Liver (tissue), 9 donors: ENCODE results near the gene ACADM. TPM values are rescaled to one million over a fixed set of nuclear protein-coding genes. Genes with fewer than 3 reads are reported as not detected.

ENCODE experiments used
- DNase-seq: peaks from one replicate; pipeline ENCODE4 v3.0.0-alpha.2; 2017; ENCODE audit warnings: low spot score
- H3K27ac ChIP-seq, 2 donors: one replicate each; pipeline ENCODE4 v1.7.0; 2013; ENCODE audit warnings: inconsistent platforms in 2 of 2, low read length in 2 of 2, control low read depth in 1 of 2, low read depth in 1 of 2, mild to moderate bottlenecking in 1 of 2
- H3K27me3 ChIP-seq, 4 donors: one replicate each; pipeline versions ENCODE4 v1.6.1 to v1.7.0; 2013; ENCODE audit warnings: low read length in 3 of 4, inconsistent platforms in 1 of 4, mild to moderate bottlenecking in 1 of 4, moderate library complexity in 1 of 4; ENCODE audit not compliant: control insufficient read depth in 4 of 4, insufficient read depth in 4 of 4
- H3K36me3 ChIP-seq, 4 donors: one replicate each; pipeline versions ENCODE4 v1.6.1 to v1.7.0; 2013; ENCODE audit warnings: low read length in 3 of 4, mild to moderate bottlenecking in 3 of 4, low read depth in 1 of 4, moderate library complexity in 1 of 4; ENCODE audit not compliant: control insufficient read depth in 4 of 4, insufficient read depth in 3 of 4
- H3K4me1 ChIP-seq, 4 donors: one replicate each; pipeline versions ENCODE4 v1.6.1 to v1.7.0; 2013; ENCODE audit warnings: low read length in 3 of 4, mild to moderate bottlenecking in 3 of 4, moderate library complexity in 1 of 4; ENCODE audit not compliant: control insufficient read depth in 4 of 4, insufficient read depth in 4 of 4
- H3K4me3 ChIP-seq, 3 donors: one replicate each; pipeline versions ENCODE4 v1.6.1 to v1.7.0; 2013; ENCODE audit warnings: low read length in 3 of 3, control low read depth in 1 of 3, low read depth in 1 of 3, mild to moderate bottlenecking in 1 of 3
- H3K9ac ChIP-seq, 2 donors: one replicate each; pipeline ENCODE4 v1.7.0; 2013; ENCODE audit warnings: low read length in 2 of 2, mild to moderate bottlenecking in 2 of 2, moderate library complexity in 2 of 2, control low read depth in 1 of 2, low read depth in 1 of 2
- H3K9me3 ChIP-seq, 4 donors: one replicate each; pipeline versions ENCODE4 v1.6.1 to v1.7.0; 2013; ENCODE audit warnings: low read length in 3 of 4; ENCODE audit not compliant: control insufficient read depth in 4 of 4
- ATF3 ChIP-seq: IDR thresholded peaks from 2 replicates; pipeline ENCODE4 v1.6.1; 2016; ENCODE audit warnings: antibody characterized with exemption
- EGR1 ChIP-seq, 2 donors: IDR thresholded peaks; 2 replicates each; pipeline ENCODE4 v1.6.1; 2016 to 2018; ENCODE audit warnings: antibody characterized with exemption in 2 of 2, low read depth in 2 of 2
- FOXA2 ChIP-seq: IDR thresholded peaks from 2 replicates; pipeline ENCODE4 v1.6.1; 2016; ENCODE audit warnings: antibody characterized with exemption
- GABPA ChIP-seq, 2 donors: IDR thresholded peaks in 1 of 2; conservative IDR thresholded peaks in 1 of 2; 2 replicates each; pipeline ENCODE4 v1.6.1; 2016; ENCODE audit warnings: antibody characterized with exemption in 2 of 2, mild to moderate bottlenecking in 1 of 2, moderate library complexity in 1 of 2
- HNF4A ChIP-seq, 2 donors: conservative IDR thresholded peaks; 2 replicates each; pipeline ENCODE4 v1.6.1; 2016; ENCODE audit warnings: antibody characterized with exemption in 2 of 2, mild to moderate bottlenecking in 2 of 2
- HNF4G ChIP-seq: IDR thresholded peaks from 2 replicates; pipeline ENCODE4 v1.6.1; 2016; ENCODE audit warnings: antibody characterized with exemption
- JUND ChIP-seq, 2 donors: IDR thresholded peaks; 2 replicates each; pipeline ENCODE4 v1.6.1; 2016; ENCODE audit warnings: antibody characterized with exemption in 2 of 2
- MAX ChIP-seq: IDR thresholded peaks from 2 replicates; pipeline ENCODE4 v1.6.1; 2016; ENCODE audit warnings: antibody characterized with exemption
- NR2F2 ChIP-seq: IDR thresholded peaks from 2 replicates; pipeline ENCODE4 v1.6.1; 2016; ENCODE audit warnings: antibody characterized with exemption
- RAD21 ChIP-seq, 2 donors: IDR thresholded peaks; 2 replicates each; pipeline ENCODE4 v1.6.1; 2016; ENCODE audit warnings: antibody characterized with exemption in 2 of 2, mild to moderate bottlenecking in 2 of 2
- REST ChIP-seq: IDR thresholded peaks from 2 replicates; pipeline ENCODE4 v1.6.1; 2016; ENCODE audit warnings: antibody characterized with exemption, mild to moderate bottlenecking
- RXRA ChIP-seq, 2 donors: IDR thresholded peaks; 2 replicates each; pipeline ENCODE4 v1.6.1; 2017 to 2018; ENCODE audit warnings: antibody characterized with exemption in 2 of 2, mild to moderate bottlenecking in 1 of 2
- SP1 ChIP-seq: IDR thresholded peaks from 2 replicates; pipeline ENCODE4 v1.6.1; 2018; ENCODE audit warnings: antibody characterized with exemption, mild to moderate bottlenecking
- TAF1 ChIP-seq: conservative IDR thresholded peaks from 2 replicates; pipeline ENCODE4 v1.6.1; 2016; ENCODE audit warnings: antibody characterized with exemption, mild to moderate bottlenecking
- ZBTB33 ChIP-seq: IDR thresholded peaks from 2 replicates; pipeline ENCODE4 v1.6.1; 2016; ENCODE audit warnings: antibody characterized with exemption
- WGBS: extraction: QIAGEN DNeasy Blood & Tissue Kit; methylation state at CpG from one replicate; pipeline ENCODE4 v1.1.7; 2013; 5-methylcytosine and 5-hydroxymethylcytosine counted together
- polyA plus RNA-seq, 2 donors: library from polyadenylated mRNA; stranded (reverse) in 1 of 2; unstranded in 1 of 2; fragments of 200-250 nt in 1 of 2; fragments of >200 nt in 1 of 2; fragmentation: Nextera tagmentation in 1 of 2; extraction: Ambion mirVana in 1 of 2; gene quantifications; one replicate each; pipeline versions ENCODE4 v1.2.1 to v1.2.3, GENCODE V29; 2013 to 2015
- total RNA-seq, 2 donors: library from RNA; depleted of rRNA; stranded (reverse); fragments of >200 nt; gene quantifications; one replicate each; pipeline ENCODE4 v1.2.3, GENCODE V29; 2014
- donor health status: healthy.
- donor health status: healthy.
- donor health status: healthy.
- donor health status: healthy.
- donor health status: healthy.

Gene ACADM
- total and polyA plus RNA-seq, 4 donors: 68.3 to 175 (median 149) TPM

- no peak for TF ChIP-seq MAX
- no peak for TF ChIP-seq TAF1
- TF ChIP-seq ATF3: no peak
- no peak for TF ChIP-seq GABPA (IDR thresholded peaks at IDR 0.05 in 1 of 2, conservative IDR thresholded peaks at IDR 0.05 in 1 of 2)
- TF ChIP-seq REST: no peak
- TF ChIP-seq RAD21 (IDR thresholded peaks at IDR 0.05): no peak
- no peak for TF ChIP-seq RXRA (IDR thresholded peaks at IDR 0.05)
- TF ChIP-seq EGR1 (IDR thresholded peaks at IDR 0.05; ENCODE audit: low read depth in 2 of 2): no peak
- TF ChIP-seq NR2F2: no peak
- no peak for TF ChIP-seq FOXA2
- TF ChIP-seq JUND (IDR thresholded peaks at IDR 0.05): no peak
- TF ChIP-seq HNF4A (conservative IDR thresholded peaks at IDR 0.05): no peak
- no peak for TF ChIP-seq ZBTB33
- TF ChIP-seq SP1: no peak
- no peak for DNase-seq
- Histone ChIP-seq H3K36me3 (no peaks in the 10 kb centered on the region), H3K27me3 (no peaks in the 10 kb centered on the region), H3K4me3 (no peak overlapping the region), H3K9ac (no peak overlapping the region), H3K9me3 (no peaks in the 10 kb centered on the region), H3K27ac (no peak overlapping the region), H3K4me1 (peaks cover 0 to 11% (median 3%) of the 10 kb centered on the region in 4 donors)
- WGBS: 95% methylated on average over 2 of the region's 2 CpGs
These were observed 4.7 kb upstream of the ACADM start for GRCh38 chr1:75719810-75720209.

- 97% methylated on average over 4 of the region's 4 CpGs for WGBS
- DNase-seq: no peak
These were observed 4.2 kb upstream of the ACADM start for GRCh38 chr1:75720325-75720724.

More at GRCh38 chr1:75720325-75720724, 4.2 kb upstream of the ACADM start:
- Histone ChIP-seq H3K4me3 (no peak overlapping the region), H3K9ac (no peak overlapping the region), H3K9me3 (no peaks in the 10 kb centered on the region), H3K36me3 (no peaks in the 10 kb centered on the region), H3K27ac (no peak overlapping the region), H3K27me3 (no peaks in the 10 kb centered on the region), H3K4me1 (peaks cover 0 to 12% (median 3%) of the 10 kb centered on the region in 4 donors)
- no peak for TF ChIP-seq GABPA (IDR thresholded peaks at IDR 0.05 in 1 of 2, conservative IDR thresholded peaks at IDR 0.05 in 1 of 2)
- TF ChIP-seq ATF3: no peak
- TF ChIP-seq REST: no peak
- TF ChIP-seq HNF4G: no peak
- no peak for TF ChIP-seq FOXA2
- no peak for TF ChIP-seq RAD21 (IDR thresholded peaks at IDR 0.05)
- no peak for TF ChIP-seq TAF1
